Colonic mucosa (tissue), 4 donors: ENCODE measurements around the gene OVOL1. TPM values are rescaled to one million over a fixed set of nuclear protein-coding genes. Genes with fewer than 3 reads are reported as not detected.

Experiments
- DNase-seq: peaks from one replicate; pipeline ENCODE4 v3.0.0-alpha.2; 2020
- H3K27ac ChIP-seq: fragments of 200-600 bp; one replicate; pipeline ENCODE4 v1.8.0; 2021
- H3K27me3 ChIP-seq: fragments of 200-600 bp; one replicate; pipeline ENCODE4 v1.8.0; 2021
- H3K36me3 ChIP-seq: fragments of 200-600 bp; one replicate; pipeline ENCODE4 v1.8.0; 2021
- H3K4me1 ChIP-seq: fragments of 200-600 bp; one replicate; pipeline ENCODE4 v1.8.0; 2021; ENCODE audit warnings: mild to moderate bottlenecking
- H3K4me3 ChIP-seq: fragments of 200-600 bp; one replicate; pipeline ENCODE4 v1.8.0; 2021
- H3K9ac ChIP-seq, 2 donors: one replicate each; pipeline ENCODE4 v1.7.0; 2013; ENCODE audit warnings: control low read depth in 2 of 2, low read depth in 2 of 2, low read length in 2 of 2
- H3K9me3 ChIP-seq: fragments of 200-600 bp; one replicate; pipeline ENCODE4 v1.8.0; 2021
- CTCF ChIP-seq: fragments of 200-600 bp; IDR thresholded peaks from one replicate; pipeline ENCODE4 v1.8.0; 2022; ENCODE audit warnings: antibody characterized with exemption, mild to moderate bottlenecking
- intact Hi-C: fragments of 100-400 bp; cut with DNase I; formaldehyde crosslinking; loops from one replicate; pipeline ENCODE4 v1.14.1; 2022
- total RNA-seq, 2 donors: library from RNA; stranded (reverse); fragmentation: NEBNext Ultra II Directional in 1 of 2; extraction: Animal tissue kit (Norgen Biotek cat#: 25700) in 1 of 2; gene quantifications; one replicate each; pipeline ENCODE4 v1.2.1, GENCODE V29; 2021
- donor health status: healthy.
- donor health status: DM: no; HTN: no; CAD: no.
- donor health status: DM: no; HTN: no; CAD: no.

The OVOL1 gene
- total RNA-seq, 2 donors from 2014 or later = 29.0 to 32.9 TPM

DNA sequence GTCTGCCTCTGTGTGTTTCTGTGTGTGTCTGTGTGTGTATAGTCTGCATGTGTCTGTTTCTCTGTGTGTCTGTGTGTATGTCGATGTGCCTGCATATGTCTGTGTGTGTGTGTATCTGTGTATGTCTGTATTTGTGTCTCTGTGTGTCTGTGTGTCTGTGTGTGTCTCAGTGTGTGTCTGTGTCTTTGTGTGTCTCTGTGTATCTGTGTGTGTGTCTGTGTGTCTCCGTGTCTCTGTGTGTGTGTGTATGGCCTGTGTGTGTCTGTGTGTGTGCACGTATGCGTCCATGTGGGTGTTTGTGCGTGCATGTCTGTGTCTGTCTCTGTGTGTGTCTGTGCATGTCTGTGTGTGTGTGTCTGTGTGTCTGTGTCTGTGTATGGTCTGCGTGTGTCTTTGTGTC is 47.3 kb downstream of the OVOL1 start:
- DNase-seq = no peak
- Histone ChIP-seq H3K4me3 (peak overlapping the region; percentile 50), H3K9ac (peak overlapping the region; percentile 48 to 60), H3K9me3 (no peaks in the 10 kb centered on the region), H3K27ac (no peak overlapping the region), H3K27me3 (no peaks in the 10 kb centered on the region), H3K4me1 (peaks cover 4% of the 10 kb centered on the region), H3K36me3 (no peaks in the 10 kb centered on the region)
- intact Hi-C loops = no loop called here
- TF ChIP-seq CTCF = no peak

DNA sequence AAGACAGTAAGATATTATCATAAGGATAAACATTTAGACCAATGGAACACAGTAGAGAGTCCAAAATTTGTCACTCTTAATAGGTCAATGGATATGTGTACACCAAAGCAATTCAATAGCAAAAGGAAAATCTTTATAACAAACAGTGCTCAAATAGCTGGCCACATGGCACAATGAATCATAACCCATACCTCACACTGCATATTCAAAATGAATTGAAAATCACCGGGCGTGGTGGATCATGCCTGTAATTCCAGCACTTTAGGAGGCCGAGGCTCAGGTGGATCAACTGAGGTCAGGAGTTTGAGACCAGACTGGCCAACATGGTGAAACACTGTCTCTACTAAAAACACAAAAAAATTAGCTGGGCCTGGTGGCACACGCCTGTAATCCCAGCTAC is 55.3 kb downstream of the OVOL1 start:
- Histone ChIP-seq H3K4me3 (no peak overlapping the region), H3K27me3 (no peaks in the 10 kb centered on the region), H3K9ac (no peak overlapping the region), H3K27ac (no peak overlapping the region), H3K9me3 (no peaks in the 10 kb centered on the region), H3K36me3 (no peaks in the 10 kb centered on the region), H3K4me1 (no peaks in the 10 kb centered on the region)
- intact Hi-C loops = no loop called here
- no peak for DNase-seq
- no peak for TF ChIP-seq CTCF

- DNase-seq = no peak
- H3K27ac ChIP-seq = no peak overlapping the region
These were observed 56.9 kb downstream of the OVOL1 start for GRCh38 chr11:65843811-65844210.

DNA sequence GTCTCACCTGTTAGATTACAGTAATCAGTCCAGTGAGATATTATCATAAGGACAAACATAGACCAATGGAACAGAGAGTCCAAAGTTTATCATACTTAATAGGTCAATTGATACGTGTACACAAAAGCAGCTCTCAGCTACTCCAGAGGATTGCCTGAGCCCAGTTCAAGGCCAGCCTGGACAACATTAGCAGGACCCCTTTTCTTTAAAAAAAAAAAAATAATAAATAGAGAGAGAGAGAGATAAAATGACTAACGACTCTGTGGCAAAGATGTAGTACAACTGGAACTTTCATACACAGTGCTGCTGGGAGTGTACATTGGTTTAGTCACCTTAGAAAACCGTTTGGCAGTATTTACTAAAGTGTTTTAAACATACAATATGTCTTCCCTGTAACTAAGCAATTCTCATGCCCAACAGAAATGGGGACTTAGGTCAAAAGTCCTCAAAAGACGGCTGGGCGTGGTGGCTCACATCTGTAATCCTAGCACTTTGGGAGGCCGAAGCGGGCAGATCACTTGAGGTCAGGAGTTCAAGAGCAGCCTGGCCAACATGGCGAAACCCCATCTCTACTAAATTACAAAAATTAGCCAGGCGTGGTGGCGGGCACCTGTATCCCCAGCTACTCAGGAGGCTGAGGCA is 57.5 kb downstream of the OVOL1 start:
- no peak overlapping the region for H3K4me3 ChIP-seq
- H3K9ac ChIP-seq = no peak overlapping the region
- no peak for TF ChIP-seq CTCF
- intact Hi-C loops = no loop called here
- no peaks in the 10 kb centered on the region for H3K4me1 ChIP-seq
- DNase-seq = peak; percentile 58
- H3K27me3 ChIP-seq = no peaks in the 10 kb centered on the region
- H3K36me3 ChIP-seq = no peaks in the 10 kb centered on the region
- peak overlapping the region; percentile 41 for H3K27ac ChIP-seq
- H3K9me3 ChIP-seq = no peaks in the 10 kb centered on the region

More at GRCh38 chr11:65843811-65844210, 56.9 kb downstream of the OVOL1 start:
- H3K4me1 ChIP-seq = no peaks in the 10 kb centered on the region
- H3K27me3 ChIP-seq = no peaks in the 10 kb centered on the region
- intact Hi-C loops = no loop called here
- no peak overlapping the region for H3K9ac ChIP-seq
- no peaks in the 10 kb centered on the region for H3K36me3 ChIP-seq
- H3K9me3 ChIP-seq = no peaks in the 10 kb centered on the region
- no peak overlapping the region for H3K4me3 ChIP-seq
- TF ChIP-seq CTCF = no peak

Other genes starting within 250 kb of the OVOL1 start
- gene LTBP3, start 228.7 kb upstream of the OVOL1 start, total RNA-seq = 10 to 100 TPM; 27.3 to 31.1 TPM
- 10 to 100 TPM; 16.6 to 30.8 TPM for gene ZNRD2, start 216.6 kb upstream of the OVOL1 start, total RNA-seq
- gene FAM89B, start 214.5 kb upstream of the OVOL1 start, total RNA-seq = 10 to 100 TPM; 27.4 to 32.2 TPM
- gene EHBP1L1, start 211.0 kb upstream of the OVOL1 start, total RNA-seq = 10 to 100 TPM; 58.5 to 78.5 TPM
- gene KCNK7, start 191.3 kb upstream of the OVOL1 start, total RNA-seq = under 1 TPM; 0.40 to 0.69 TPM
- gene MAP3K11, start 172.8 kb upstream of the OVOL1 start, total RNA-seq = 100 to 1,000 TPM in 1 of 2 donors, 10 to 100 TPM in 1; 92.7 to 102 TPM
- gene PCNX3, start 171.3 kb upstream of the OVOL1 start, total RNA-seq = 10 to 100 TPM; 41.5 to 72.4 TPM
- gene SIPA1, start 149.0 kb upstream of the OVOL1 start, total RNA-seq = 10 to 100 TPM; 21.0 to 33.0 TPM
- gene RELA, start 124.1 kb upstream of the OVOL1 start, total RNA-seq = 10 to 100 TPM; 58.7 to 68.3 TPM
- gene KAT5, start 74.8 kb upstream of the OVOL1 start, total RNA-seq = 10 to 100 TPM; 65.3 to 83.4 TPM
- gene RNASEH2C, start 66.3 kb upstream of the OVOL1 start, total RNA-seq = 10 to 100 TPM; 26.1 to 58.1 TPM
- 10 to 100 TPM; 17.6 to 20.1 TPM for gene AP5B1, start 6.1 kb upstream of the OVOL1 start, total RNA-seq
- 1 to 10 TPM; 1.6 to 1.9 TPM for gene SNX32, start 46.9 kb downstream of the OVOL1 start, total RNA-seq
- 1,000 to 10,000 TPM; 1,832 to 1,932 TPM for gene CFL1, start 71.1 kb downstream of the OVOL1 start, total RNA-seq
- gene MUS81, start 73.4 kb downstream of the OVOL1 start, total RNA-seq = 10 to 100 TPM; 47.2 to 62.5 TPM
- 10 to 100 TPM in 1 of 2 donors, 1 to 10 TPM in 1; 9.6 to 22.5 TPM for gene EFEMP2, start 85.7 kb downstream of the OVOL1 start, total RNA-seq
- 1 to 10 TPM; 1.2 TPM for gene CTSW, start 92.8 kb downstream of the OVOL1 start, total RNA-seq
- 10 to 100 TPM; 41.9 to 53.5 TPM for gene FIBP, start 101.4 kb downstream of the OVOL1 start, total RNA-seq
- gene CCDC85B, start 103.6 kb downstream of the OVOL1 start, total RNA-seq = 10 to 100 TPM; 11.2 to 16.3 TPM
- 1 to 10 TPM in 1 of 2 donors, under 1 TPM in 1; 0.84 to 4.2 TPM for gene FOSL1, start 113.3 kb downstream of the OVOL1 start, total RNA-seq
- gene C11orf68, start 132.0 kb downstream of the OVOL1 start, total RNA-seq = 10 to 100 TPM; 26.6 to 29.0 TPM
- 10 to 100 TPM; 53.4 to 91.5 TPM for gene DRAP1, start 132.4 kb downstream of the OVOL1 start, total RNA-seq
- gene TSGA10IP, start 158.4 kb downstream of the OVOL1 start, total RNA-seq = not detected
- gene SART1, start 174.7 kb downstream of the OVOL1 start, total RNA-seq = 10 to 100 TPM; 40.0 to 50.9 TPM
- gene EIF1AD, start 215.1 kb downstream of the OVOL1 start, total RNA-seq = 10 to 100 TPM; 27.8 to 32.8 TPM
- 100 to 1,000 TPM; 128 to 231 TPM for gene BANF1, start 215.4 kb downstream of the OVOL1 start, total RNA-seq
- gene CST6, start 224.9 kb downstream of the OVOL1 start, total RNA-seq = not detected
- under 1 TPM in 1 of 2 donors, not detected in 1; 0.35 TPM for gene CATSPER1, start 239.4 kb downstream of the OVOL1 start, total RNA-seq